Lung (tissue), 12 donors: ENCODE measurements around the gene SFTPD. TPM values are rescaled to one million over a fixed set of nuclear protein-coding genes. Genes with fewer than 3 reads are reported as not detected.

Source experiments
- ATAC-seq: fragments of 200-7000 bp; cut with Tn5 transposase; one replicate; pipeline ENCODE4 v1.9.1; 2020; ENCODE audit warnings: moderate number of reproducible peaks; ENCODE audit not compliant: insufficient read depth, low FRiP score
- DNase-seq, 3 donors: peaks; one replicate each; pipeline ENCODE4 v3.0.0-alpha.2; 2013 to 2017
- H3K27ac ChIP-seq, 2 donors: one replicate each; pipeline ENCODE4 v1.5.1; 2013; ENCODE audit warnings: mild to moderate bottlenecking in 2 of 2, moderate library complexity in 2 of 2, control low read depth in 1 of 2, inconsistent platforms in 1 of 2, low read depth in 1 of 2, low read length in 1 of 2
- H3K27me3 ChIP-seq, 3 donors: one replicate each; pipeline ENCODE4 v1.5.1; 2013; ENCODE audit warnings: low read length in 2 of 3; ENCODE audit not compliant: control insufficient read depth in 3 of 3, insufficient read depth in 3 of 3
- H3K36me3 ChIP-seq, 4 donors: one replicate each; pipeline ENCODE4 v1.5.1; 2013; ENCODE audit warnings: low read length in 4 of 4, mild to moderate bottlenecking in 1 of 4, moderate library complexity in 1 of 4; ENCODE audit not compliant: control insufficient read depth in 4 of 4, insufficient read depth in 4 of 4
- H3K4me1 ChIP-seq, 5 donors: one replicate each; pipeline ENCODE4 v1.5.1; 2013; ENCODE audit warnings: low read length in 5 of 5, mild to moderate bottlenecking in 2 of 5, moderate library complexity in 1 of 5; ENCODE audit not compliant: control insufficient read depth in 5 of 5, insufficient read depth in 5 of 5
- H3K4me3 ChIP-seq: one replicate; pipeline ENCODE4 v1.5.1; 2013; ENCODE audit warnings: mild to moderate bottlenecking, control low read depth, moderate library complexity
- H3K9ac ChIP-seq, 2 donors: one replicate each; pipeline ENCODE4 v1.5.1; 2013; ENCODE audit warnings: low read length in 2 of 2, control low read depth in 1 of 2; ENCODE audit not compliant: insufficient read depth in 1 of 2
- H3K9me3 ChIP-seq, 4 donors: one replicate each; pipeline ENCODE4 v1.5.1; 2013; ENCODE audit warnings: low read length in 3 of 4, mild to moderate bottlenecking in 1 of 4, moderate library complexity in 1 of 4; ENCODE audit not compliant: control insufficient read depth in 4 of 4, insufficient read depth in 3 of 4
- WGBS, 2 donors: extraction: QIAGEN DNeasy Blood & Tissue Kit; methylation state at CpG; one replicate each; pipeline ENCODE4 v1.1.7; 2013; 5-methylcytosine and 5-hydroxymethylcytosine counted together
- polyA plus RNA-seq, 2 donors: library from polyadenylated mRNA; stranded (reverse); fragments of 200-250 nt; gene quantifications; one replicate each; pipeline ENCODE4 v1.2.1, GENCODE V29; 2013
- total RNA-seq, 2 donors: library from RNA; depleted of rRNA in 1 of 2; stranded (reverse); fragments of >200 nt in 1 of 2; gene quantifications; one replicate each; pipeline ENCODE4 v1.2.1, GENCODE V29; 2014 to 2021
- TF ChIP-seq, protein P1 (sequence below): IDR thresholded peaks from 2 replicates; pipeline ENCODE4 v1.5.1; 2012; ENCODE audit warnings: mild to moderate bottlenecking; ENCODE audit errors: control extremely low read depth, extremely low read depth
- donor health status: control.
- donor health status: control.
- donor health status: Bipolar disorder and iron deficiency.
- donor health status: healthy.
- donor health status: DM: yes; HTN: yes; CAD: no.

SFTPD gene
- total and polyA plus RNA-seq, 4 donors = 216 to 661 (median 635) TPM

DNA sequence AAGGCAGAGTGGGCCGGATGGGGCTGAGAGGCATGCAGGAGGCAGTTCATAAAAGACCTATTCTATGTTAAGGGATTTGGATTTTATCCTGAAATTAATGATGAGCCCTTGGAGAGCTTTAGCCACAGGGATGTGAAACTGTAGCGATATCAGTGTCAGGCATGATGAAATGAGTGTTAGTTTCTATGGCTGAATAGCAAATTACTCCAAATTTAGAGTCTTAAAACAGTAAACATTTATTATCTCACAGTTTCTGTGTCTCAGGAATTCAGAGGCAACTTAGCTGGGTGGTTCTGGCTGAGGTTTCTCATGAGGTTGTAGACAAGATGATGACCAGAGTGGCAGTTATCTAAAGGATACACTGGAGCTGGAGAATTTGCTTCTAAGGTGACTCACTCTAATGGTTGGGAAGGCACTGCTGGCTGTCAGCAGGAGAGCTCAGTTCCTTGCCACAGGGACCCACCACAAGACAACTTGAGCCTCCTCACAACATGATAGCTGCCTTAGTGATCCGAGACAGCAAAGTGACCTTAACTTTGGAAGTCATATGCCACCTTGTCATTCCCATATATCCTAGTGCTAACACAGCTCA is 36.7 kb upstream of the SFTPD start:
- H3K27ac ChIP-seq = no peak overlapping the region
- 66 to 74% methylated on average over 3 of the region's 3 CpGs for WGBS, 2 donors
- no peak for ATAC-seq
- no peaks in the 10 kb centered on the region for H3K36me3 ChIP-seq
- TF ChIP-seq, protein P1, sequence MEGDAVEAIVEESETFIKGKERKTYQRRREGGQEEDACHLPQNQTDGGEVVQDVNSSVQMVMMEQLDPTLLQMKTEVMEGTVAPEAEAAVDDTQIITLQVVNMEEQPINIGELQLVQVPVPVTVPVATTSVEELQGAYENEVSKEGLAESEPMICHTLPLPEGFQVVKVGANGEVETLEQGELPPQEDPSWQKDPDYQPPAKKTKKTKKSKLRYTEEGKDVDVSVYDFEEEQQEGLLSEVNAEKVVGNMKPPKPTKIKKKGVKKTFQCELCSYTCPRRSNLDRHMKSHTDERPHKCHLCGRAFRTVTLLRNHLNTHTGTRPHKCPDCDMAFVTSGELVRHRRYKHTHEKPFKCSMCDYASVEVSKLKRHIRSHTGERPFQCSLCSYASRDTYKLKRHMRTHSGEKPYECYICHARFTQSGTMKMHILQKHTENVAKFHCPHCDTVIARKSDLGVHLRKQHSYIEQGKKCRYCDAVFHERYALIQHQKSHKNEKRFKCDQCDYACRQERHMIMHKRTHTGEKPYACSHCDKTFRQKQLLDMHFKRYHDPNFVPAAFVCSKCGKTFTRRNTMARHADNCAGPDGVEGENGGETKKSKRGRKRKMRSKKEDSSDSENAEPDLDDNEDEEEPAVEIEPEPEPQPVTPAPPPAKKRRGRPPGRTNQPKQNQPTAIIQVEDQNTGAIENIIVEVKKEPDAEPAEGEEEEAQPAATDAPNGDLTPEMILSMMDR = no peak
- H3K9me3 ChIP-seq = no peaks in the 10 kb centered on the region
- no peak overlapping the region for H3K9ac ChIP-seq
- no peak overlapping the region for H3K4me3 ChIP-seq
- no peak for DNase-seq
- peaks cover 0 to 18% (median 17%) of the 10 kb centered on the region in 3 donors for H3K27me3 ChIP-seq
- H3K4me1 ChIP-seq = peaks cover 0 to 24% (median 3%) of the 10 kb centered on the region in 5 donors

DNA sequence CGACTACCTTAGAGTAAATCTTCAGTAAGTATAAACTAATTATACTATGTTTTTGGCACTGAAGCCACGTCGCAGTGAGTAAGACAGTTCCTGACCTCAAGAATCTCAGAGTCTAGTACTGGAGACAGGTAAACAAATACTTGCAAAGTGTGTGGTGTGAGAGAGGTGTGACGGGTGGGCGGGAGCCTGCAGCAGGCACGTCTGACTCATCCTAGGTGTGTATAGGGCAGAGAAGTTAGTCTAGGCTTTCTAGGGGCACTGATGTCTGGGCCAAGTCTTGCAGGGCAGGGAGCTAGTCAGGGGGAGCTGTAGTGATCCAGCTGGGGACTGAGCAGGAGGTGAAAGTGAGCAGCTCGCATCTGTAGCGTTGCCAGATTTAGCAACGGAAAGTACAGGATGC is 35.9 kb upstream of the SFTPD start:
- no peak for DNase-seq
- H3K4me1 ChIP-seq = peaks cover 0 to 25% (median 7%) of the 10 kb centered on the region in 5 donors
- TF ChIP-seq, protein P1 = no peak
- no peak overlapping the region for H3K9ac ChIP-seq
- H3K9me3 ChIP-seq = no peaks in the 10 kb centered on the region
- H3K36me3 ChIP-seq = no peaks in the 10 kb centered on the region
- WGBS, 2 donors = 56 to 66% methylated on average over 9 of the region's 9 CpGs
- H3K27me3 ChIP-seq = peaks cover 0 to 18% (median 17%) of the 10 kb centered on the region in 3 donors
- H3K27ac ChIP-seq = no peak overlapping the region
- H3K4me3 ChIP-seq = no peak overlapping the region
- ATAC-seq = peak; percentile 78

DNA sequence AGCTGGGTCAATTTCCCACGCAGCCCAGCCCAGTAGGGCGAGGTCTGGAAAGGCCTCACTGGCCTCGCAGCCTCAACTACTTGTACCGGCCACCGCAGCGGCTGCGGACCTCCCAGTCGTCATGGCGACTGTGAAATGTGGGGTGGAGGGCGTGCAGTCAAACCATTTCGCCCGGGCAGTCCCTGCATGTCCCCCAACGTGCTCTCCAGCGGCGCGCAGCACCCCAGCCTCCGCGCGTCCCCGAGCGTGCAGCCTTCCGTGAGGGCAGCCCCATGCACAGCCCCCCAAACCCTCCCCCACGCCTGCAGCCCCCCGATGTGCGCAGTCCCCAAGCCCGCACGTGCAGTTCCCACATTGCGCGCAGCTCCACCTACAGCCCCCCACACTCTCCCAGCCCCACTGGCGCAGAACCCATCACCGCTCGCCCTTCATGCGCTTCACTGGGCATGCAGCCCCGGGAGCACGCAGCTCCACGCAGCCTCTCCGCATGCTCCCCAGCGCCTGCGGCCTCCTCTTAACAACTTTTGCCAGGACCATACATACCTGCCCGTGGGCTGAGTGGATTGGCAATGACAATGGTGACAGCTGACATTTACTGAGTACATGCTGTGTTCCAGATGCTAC is 34.5 kb upstream of the SFTPD start:
- Histone ChIP-seq H3K9me3 (no peaks in the 10 kb centered on the region), H3K27me3 (peaks cover 0 to 20% (median 18%) of the 10 kb centered on the region in 3 donors), H3K27ac (no peak overlapping the region), H3K4me1 (peaks cover 0 to 29% (median 7%) of the 10 kb centered on the region in 5 donors), H3K9ac (no peak overlapping the region), H3K4me3 (no peak overlapping the region), H3K36me3 (no peaks in the 10 kb centered on the region)
- WGBS, 2 donors = 43 to 47% methylated on average over 34 to 40 of the region's 40 CpGs
- TF ChIP-seq, protein P1 = no peak
- DNase-seq = no peak
- no peak for ATAC-seq
